ENCODE results near the gene NFX1. TPM values are rescaled to one million over a fixed set of nuclear protein-coding genes. Genes with fewer than 3 reads are reported as not detected.
A peak's percentile ranks its signal among the peaks of the same experiment; 100 is the strongest.
"Not testable (repeated sequence)": the region's sequence is repeated elsewhere in the genome, so short reads cannot be mapped to it uniquely, and the experiment has no call there.

Gene NFX1
- total RNA-seq, 4 donors from 2014 or later, result 32.1 to 49.4 (median 36.9) TPM

GRCh38 chr9:33309903-33310302 is 19.6 kb downstream of the NFX1 start:
- 77% methylated on average over 1 of the region's 1 CpG for WGBS
- Histone ChIP-seq H3K4me3 (no peak overlapping the region), H3K27ac (replicated peaks in 1 of 4) (peak overlapping the region in 1 of 4 donors; percentile 3), H3K27me3 (no peaks in the 10 kb centered on the region), H3K4me1 (peaks cover 7 to 10% (median 9%) of the 10 kb centered on the region in 4 donors), H3K36me3 (peaks cover 66 to 100% (median 96%) of the 10 kb centered on the region in 4 donors), H3K9me3 (no peaks in the 10 kb centered on the region)
- no peak for DNase-seq (ENCODE audit: extremely low spot score)
- TF ChIP-seq CTCF (IDR thresholded peaks at IDR 0.05) (no peak), EP300 (IDR thresholded peaks at IDR 0.05) (no peak), POLR2A (IDR thresholded peaks at IDR 0.05; ENCODE audit: low read depth) (no peak), POLR2AphosphoS5 (IDR thresholded peaks at IDR 0.05) (no peak)
- intact Hi-C loops (cut with DNase I), result no loop called here

DNA sequence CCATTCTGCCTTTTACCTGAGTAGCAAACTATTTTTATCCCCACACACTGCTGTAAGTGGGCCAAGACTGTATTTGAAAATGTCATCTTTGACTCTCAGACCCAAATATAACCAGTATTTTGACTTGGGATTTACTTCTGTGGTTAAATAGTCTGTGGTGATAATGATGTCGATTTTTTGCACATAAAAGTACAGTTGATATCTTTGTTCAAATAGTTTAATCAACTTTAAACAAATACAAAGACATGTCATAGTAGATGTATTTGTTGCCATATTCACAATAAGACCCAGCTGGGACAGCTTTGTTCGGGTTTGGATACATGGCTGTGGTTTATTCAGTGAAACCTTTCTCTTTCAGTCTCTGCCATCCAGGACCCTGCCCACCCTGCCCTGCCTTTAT is 20.4 kb downstream of the NFX1 start:
- 74% methylated on average over 2 of the region's 2 CpGs for WGBS
- Histone ChIP-seq H3K27me3 (no peaks in the 10 kb centered on the region), H3K27ac (replicated peaks in 1 of 4) (peak overlapping the region in 1 of 4 donors; percentile 3), H3K36me3 (peaks cover 67 to 100% (median 96%) of the 10 kb centered on the region in 4 donors), H3K4me1 (peaks cover 6 to 16% (median 8%) of the 10 kb centered on the region in 4 donors), H3K4me3 (no peak overlapping the region), H3K9me3 (no peaks in the 10 kb centered on the region)
- DNase-seq (ENCODE audit: extremely low spot score), result no peak
- no peak for TF ChIP-seq POLR2A (IDR thresholded peaks at IDR 0.05; ENCODE audit: low read depth)
- no peak for TF ChIP-seq EP300 (IDR thresholded peaks at IDR 0.05)
- TF ChIP-seq CTCF (IDR thresholded peaks at IDR 0.05), result no peak
- no peak for TF ChIP-seq POLR2AphosphoS5 (IDR thresholded peaks at IDR 0.05)
- intact Hi-C loops (cut with DNase I), result no loop called here

GRCh38 chr9:33311953-33312352 is 21.6 kb downstream of the NFX1 start:
- Histone ChIP-seq H3K36me3 (peaks cover 67 to 100% (median 96%) of the 10 kb centered on the region in 4 donors), H3K4me1 (peaks cover 4 to 21% (median 8%) of the 10 kb centered on the region in 4 donors), H3K4me3 (no peak overlapping the region), H3K27me3 (no peaks in the 10 kb centered on the region), H3K9me3 (no peaks in the 10 kb centered on the region), H3K27ac (replicated peaks in 1 of 4) (no peak overlapping the region)
- intact Hi-C loops (cut with DNase I), result no loop called here
- WGBS, result 84% methylated on average over 2 of the region's 2 CpGs
- no peak for DNase-seq (ENCODE audit: extremely low spot score)
- TF ChIP-seq POLR2A (IDR thresholded peaks at IDR 0.05; ENCODE audit: low read depth), result no peak
- no peak for TF ChIP-seq POLR2AphosphoS5 (IDR thresholded peaks at IDR 0.05)
- TF ChIP-seq EP300 (IDR thresholded peaks at IDR 0.05), result no peak
- no peak for TF ChIP-seq CTCF (IDR thresholded peaks at IDR 0.05)

GRCh38 chr9:33315371-33315770 is 25.1 kb downstream of the NFX1 start:
- peak overlapping the region in 2 of 4 donors; percentile 24 to 28 for H3K27ac ChIP-seq (replicated peaks in 1 of 4)

DNA sequence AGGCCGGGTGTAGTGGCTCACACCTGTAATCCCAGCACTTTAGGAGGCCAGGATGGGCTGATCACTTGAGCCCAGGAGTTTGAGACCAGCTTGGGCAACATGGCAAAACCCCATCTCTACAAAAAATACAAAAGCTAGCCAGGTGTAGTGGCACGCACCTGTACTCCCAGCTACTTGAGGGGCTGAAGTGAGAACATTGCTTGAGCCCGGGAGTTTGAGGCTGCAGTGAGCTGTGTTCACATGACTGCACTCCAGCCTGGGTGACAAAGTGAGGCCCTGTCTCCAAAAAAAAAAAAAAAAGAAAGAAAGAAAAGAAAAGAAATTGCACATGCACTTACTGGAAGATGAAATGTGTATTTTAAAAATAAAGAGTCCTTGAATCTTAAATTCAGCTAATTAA is 26.8 kb downstream of the NFX1 start:
- H3K4me3 ChIP-seq; H3K9me3 ChIP-seq; intact Hi-C loops (cut with DNase I); H3K27me3 ChIP-seq; DNase-seq (ENCODE audit: extremely low spot score): not testable (repeated sequence)
- WGBS, result 89% methylated on average over 3 of the region's 3 CpGs
- H3K27ac ChIP-seq (replicated peaks in 1 of 4), result peak overlapping the region in 1 of 4 donors; percentile 28
- H3K4me1 ChIP-seq, result peaks cover 16 to 26% (median 20%) of the 10 kb centered on the region in 4 donors
- H3K36me3 ChIP-seq, result peaks cover 40 to 98% (median 89%) of the 10 kb centered on the region in 4 donors

More at GRCh38 chr9:33315371-33315770, 25.1 kb downstream of the NFX1 start:
- WGBS, result 63% methylated on average over 5 of the region's 5 CpGs
- Histone ChIP-seq H3K9me3 (no peaks in the 10 kb centered on the region), H3K4me1 (peaks cover 14 to 24% (median 19%) of the 10 kb centered on the region in 4 donors), H3K27me3 (no peaks in the 10 kb centered on the region), H3K36me3 (peaks cover 50 to 98% (median 89%) of the 10 kb centered on the region in 4 donors), H3K4me3 (no peak overlapping the region)
- TF ChIP-seq POLR2A (IDR thresholded peaks at IDR 0.05; ENCODE audit: low read depth) (no peak), EP300 (IDR thresholded peaks at IDR 0.05) (no peak), CTCF (IDR thresholded peaks at IDR 0.05) (no peak), POLR2AphosphoS5 (IDR thresholded peaks at IDR 0.05) (no peak)
- DNase-seq (ENCODE audit: extremely low spot score), result no peak
- intact Hi-C loops (cut with DNase I), result no loop called here

Measured in esophagus muscularis mucosa (tissue), 4 donors.